HEK293 (cell line): ENCODE measurements around the gene PEF1.
A peak's percentile ranks its signal among the peaks of the same experiment; 100 is the strongest.

ENCODE experiments used
- CTCF ChIA-PET: fragments of 350-600 bp; formaldehyde crosslinking; extraction: SDS; loops from one replicate; lab custom pipeline; 2021; ENCODE audit warnings: antibody characterized with exemption; lab: Yijun Ruan, JAX
- POLR2A ChIA-PET: fragments of 300-600 bp; formaldehyde crosslinking; extraction: SDS; loops from one replicate; lab custom pipeline; 2020; ENCODE audit warnings: antibody characterized with exemption, inconsistent platforms; lab: Yijun Ruan, JAX
- H3K27ac ChIP-seq: fragments of 200-500 bp; sonication (Bioruptor generic); 2 replicates; pipeline ENCODE4 v1.5.1; 2014; ENCODE audit warnings: low read depth, low read length, control low read depth, inconsistent platforms; ENCODE audit errors: extremely low read depth
- H3K36me3 ChIP-seq, 2 experiments: fragments of 200-500 bp in 1 of 2; sonication (Bioruptor generic) in 1 of 2; 1 replicate in 1 of 2; 2 replicates in 1 of 2; pipeline ENCODE4 v1.5.1; 2014 to 2017; ENCODE audit warnings: inconsistent platforms in 2 of 2, low read length in 2 of 2; ENCODE audit not compliant: control insufficient read depth in 2 of 2, insufficient read depth in 1 of 2
- H3K4me1 ChIP-seq: fragments of 200-500 bp; sonication (Bioruptor generic); 2 replicates; pipeline ENCODE4 v1.5.1; 2014; ENCODE audit warnings: mild to moderate bottlenecking, low read length, inconsistent platforms; ENCODE audit not compliant: control insufficient read depth, insufficient read depth
- H3K4me3 ChIP-seq: 2 replicates; pipeline ENCODE4 v1.5.1; 2011; ENCODE audit warnings: low read depth, mild to moderate bottlenecking, control low read depth, low read length, moderate library complexity
- H3K9me3 ChIP-seq: fragments of 200-500 bp; sonication (Bioruptor generic); 2 replicates; pipeline ENCODE4 v1.5.1; 2014; ENCODE audit warnings: low read depth, low read length, inconsistent platforms; ENCODE audit not compliant: control insufficient read depth, insufficient read depth
- HIC1 ChIP-seq: fragments of 450-650 bp; formaldehyde crosslinking; IDR thresholded peaks from 2 replicates; pipeline ENCODE4 v1.5.1; 2016; ENCODE audit warnings: missing biosample characterization, missing genetic modification characterization
- HOXD13 ChIP-seq: sonication (generic); formaldehyde crosslinking; IDR thresholded peaks from 2 replicates; pipeline ENCODE4 v1.8.0; 2022; ENCODE audit warnings: missing genetic modification reagents, borderline replicate concordance
- MZF1 ChIP-seq: fragments of 450-650 bp; formaldehyde crosslinking; IDR thresholded peaks from 2 replicates; pipeline ENCODE4 v1.5.1; 2017; ENCODE audit warnings: missing biosample characterization, missing genetic modification characterization, borderline replicate concordance
- REST ChIP-seq: fragments of 450-650 bp; formaldehyde crosslinking; IDR thresholded peaks from 2 replicates; pipeline ENCODE4 v1.5.1; 2016; ENCODE audit warnings: missing biosample characterization, missing genetic modification characterization
- SALL2 ChIP-seq: fragments of 450-650 bp; formaldehyde crosslinking; IDR thresholded peaks from 2 replicates; pipeline ENCODE4 v1.5.0; 2017; ENCODE audit warnings: missing biosample characterization, mild to moderate bottlenecking, missing genetic modification characterization, borderline replicate concordance
- SCRT1 ChIP-seq: fragments of 450-650 bp; formaldehyde crosslinking; IDR thresholded peaks from 2 replicates; pipeline ENCODE4 v1.5.1; 2016; ENCODE audit warnings: missing biosample characterization, missing genetic modification characterization, borderline replicate concordance
- WT1 ChIP-seq: fragments of 450-650 bp; formaldehyde crosslinking; IDR thresholded peaks from 2 replicates; pipeline ENCODE4 v1.5.1; 2016; ENCODE audit warnings: missing biosample characterization, missing genetic modification characterization
- ZBTB11 ChIP-seq: fragments of 450-650 bp; formaldehyde crosslinking; conservative IDR thresholded peaks from 2 replicates; pipeline ENCODE4 v1.5.1; 2016; ENCODE audit warnings: low read depth, missing biosample characterization, missing genetic modification characterization
- ZBTB20 ChIP-seq: fragments of 450-650 bp; formaldehyde crosslinking; IDR thresholded peaks from 2 replicates; pipeline ENCODE4 v1.5.1; 2016; ENCODE audit warnings: missing biosample characterization, missing genetic modification characterization
- ZBTB49 ChIP-seq: fragments of 450-650 bp; formaldehyde crosslinking; IDR thresholded peaks from 2 replicates; pipeline ENCODE4 v1.5.1; 2016; ENCODE audit warnings: missing biosample characterization, missing genetic modification characterization, low read depth
- ZBTB7A ChIP-seq: fragments of 450-650 bp; formaldehyde crosslinking; IDR thresholded peaks from 2 replicates; pipeline ENCODE4 v1.5.1; 2016; ENCODE audit warnings: low read depth, missing biosample characterization, missing genetic modification characterization
- ZBTB8A ChIP-seq: fragments of 450-650 bp; formaldehyde crosslinking; IDR thresholded peaks from 2 replicates; pipeline ENCODE4 v1.5.1; 2016; ENCODE audit warnings: missing biosample characterization, missing genetic modification characterization
- ZFP69B ChIP-seq: fragments of 450-650 bp; formaldehyde crosslinking; IDR thresholded peaks from 2 replicates; pipeline ENCODE4 v1.5.1; 2016; ENCODE audit warnings: missing biosample characterization, missing genetic modification characterization
- ZNF121 ChIP-seq: fragments of 450-650 bp; formaldehyde crosslinking; IDR thresholded peaks from 2 replicates; pipeline ENCODE4 v1.5.1; 2016; ENCODE audit warnings: missing biosample characterization, missing genetic modification characterization
- ZNF146 ChIP-seq: fragments of 450-650 bp; formaldehyde crosslinking; IDR thresholded peaks from 2 replicates; pipeline ENCODE4 v1.5.1; 2016; ENCODE audit warnings: missing biosample characterization, missing genetic modification characterization
- ZNF248 ChIP-seq: fragments of 450-650 bp; formaldehyde crosslinking; IDR thresholded peaks from 2 replicates; pipeline ENCODE4 v1.5.1; 2017; ENCODE audit warnings: missing biosample characterization, missing genetic modification characterization
- ZNF324 ChIP-seq: fragments of 450-650 bp; formaldehyde crosslinking; IDR thresholded peaks from 2 replicates; pipeline ENCODE4 v1.5.1; 2016; ENCODE audit warnings: missing biosample characterization, missing genetic modification characterization
- ZNF391 ChIP-seq: fragments of 450-650 bp; formaldehyde crosslinking; IDR thresholded peaks from 2 replicates; pipeline ENCODE4 v1.5.1; 2016; ENCODE audit warnings: low read depth, missing biosample characterization, missing genetic modification characterization, borderline replicate concordance
- ZNF623 ChIP-seq: fragments of 450-650 bp; formaldehyde crosslinking; IDR thresholded peaks from 2 replicates; pipeline ENCODE4 v1.5.1; 2016; ENCODE audit warnings: missing biosample characterization, missing genetic modification characterization
- ZNF768 ChIP-seq: fragments of 450-650 bp; formaldehyde crosslinking; IDR thresholded peaks from 2 replicates; pipeline ENCODE4 v1.5.1; 2018; ENCODE audit warnings: missing biosample characterization, mild to moderate bottlenecking, missing genetic modification characterization
- ZNF776 ChIP-seq: fragments of 450-650 bp; formaldehyde crosslinking; IDR thresholded peaks from 2 replicates; pipeline ENCODE4 v1.5.0; 2017; ENCODE audit warnings: missing biosample characterization, missing genetic modification characterization, borderline replicate concordance

Gene PEF1

GRCh38 chr1:31581821-31582810 is 62.6 kb downstream of the PEF1 start:
- ChIA-PET CTCF (interaction anchor here (1.2 to 1.7 kb wide), 2 partner anchors 11 to 33 kb away, joined by 6 to 8 read pairs; no protein-coding TSS in a partner anchor), POLR2A (no interaction called here)
- TF ChIP-seq REST (no peak), ZNF121 (tag by site-specific recombination) (peak; percentile 88), HOXD13 (CRISPR knock-in tag) (no peak), ZFP69B (tag by site-specific recombination) (no peak), WT1 (tag by site-specific recombination) (no peak), ZNF768 (no peak), ZBTB8A (tag by site-specific recombination) (no peak), ZNF623 (no peak), SALL2 (tag by site-specific recombination) (no peak), ZBTB49 (tag by site-specific recombination) (no peak), ZNF391 (tag by site-specific recombination) (no peak), ZNF776 (tag by site-specific recombination) (no peak), ZBTB20 (peak; percentile 48)
- Histone ChIP-seq H3K27ac (no peak overlapping the region), H3K4me1 (no peaks in the 10 kb centered on the region), H3K36me3 (no peaks in the 10 kb centered on the region), H3K4me3 (no peak overlapping the region), H3K9me3 (no peaks in the 10 kb centered on the region)

GRCh38 chr1:31580891-31581603 is 63.6 kb downstream of the PEF1 start:
- Histone ChIP-seq H3K36me3 (no peaks in the 10 kb centered on the region), H3K4me3 (no peak overlapping the region), H3K4me1 (no peaks in the 10 kb centered on the region), H3K9me3 (no peaks in the 10 kb centered on the region), H3K27ac (no peak overlapping the region)
- POLR2A ChIA-PET: interaction anchor here (0.9 kb wide), 1 partner anchor 8 kb away, joined by 3 read pairs; no protein-coding TSS in a partner anchor
- CTCF ChIA-PET: interaction anchor here (0.7 to 1.7 kb wide), 4 partner anchors 12 to 38 kb away, joined by 3 to 8 read pairs (median 6); no protein-coding TSS in a partner anchor
- TF ChIP-seq SCRT1: no peak
- no peak for TF ChIP-seq ZBTB11
- no peak for TF ChIP-seq ZNF248 (tag by site-specific recombination)
- TF ChIP-seq ZNF146 (tag by site-specific recombination): no peak
- no peak for TF ChIP-seq HIC1 (tag by site-specific recombination)
- TF ChIP-seq MZF1: no peak
- no peak for TF ChIP-seq ZNF324 (tag by site-specific recombination)
- no peak for TF ChIP-seq ZBTB7A (tag by site-specific recombination)
